ENCODE results near the gene POLR2B. TPM values are rescaled to one million over a fixed set of nuclear protein-coding genes. Genes with fewer than 3 reads are reported as not detected.

Gene POLR2B
- total RNA-seq, 1 experiment from 2014 or later: 77.1 TPM

GRCh38 chr4:56976283-56976836 is 2.3 kb upstream of the POLR2B start:
- H3K9me2 ChIP-seq (ENCODE audit: insufficient read depth): no peaks in the 10 kb centered on the region
- intact Hi-C loops (cut with micrococcal nuclease; ENCODE audit: unreplicated experiment): no loop called here
- ChIA-PET POLR2A (ENCODE audit: unreplicated experiment) (interaction anchor here (0.6 kb wide), 1 partner anchor 511 kb away, joined by 4 read pairs; no protein-coding TSS in a partner anchor), CTCF (no interaction called here)
- H3K9me3 ChIP-seq (ENCODE audit: insufficient read depth, low read depth): no peaks in the 10 kb centered on the region
- H2AFZ ChIP-seq: no peak overlapping the region; the same call in 1 of the 2 replicates
- peak overlapping the region; percentile 83 for H3K4me2 ChIP-seq
- H3K27me3 ChIP-seq (ENCODE audit: insufficient read depth, low read depth): no peaks in the 10 kb centered on the region
- H3K27ac ChIP-seq: no peak overlapping the region
- peak overlapping the region; percentile 91 for H3K4me3 ChIP-seq
- DNase-seq: no peak
- no TSS peak for BruUV-seq (replicated peaks)
- TF ChIP-seq, protein P1, sequence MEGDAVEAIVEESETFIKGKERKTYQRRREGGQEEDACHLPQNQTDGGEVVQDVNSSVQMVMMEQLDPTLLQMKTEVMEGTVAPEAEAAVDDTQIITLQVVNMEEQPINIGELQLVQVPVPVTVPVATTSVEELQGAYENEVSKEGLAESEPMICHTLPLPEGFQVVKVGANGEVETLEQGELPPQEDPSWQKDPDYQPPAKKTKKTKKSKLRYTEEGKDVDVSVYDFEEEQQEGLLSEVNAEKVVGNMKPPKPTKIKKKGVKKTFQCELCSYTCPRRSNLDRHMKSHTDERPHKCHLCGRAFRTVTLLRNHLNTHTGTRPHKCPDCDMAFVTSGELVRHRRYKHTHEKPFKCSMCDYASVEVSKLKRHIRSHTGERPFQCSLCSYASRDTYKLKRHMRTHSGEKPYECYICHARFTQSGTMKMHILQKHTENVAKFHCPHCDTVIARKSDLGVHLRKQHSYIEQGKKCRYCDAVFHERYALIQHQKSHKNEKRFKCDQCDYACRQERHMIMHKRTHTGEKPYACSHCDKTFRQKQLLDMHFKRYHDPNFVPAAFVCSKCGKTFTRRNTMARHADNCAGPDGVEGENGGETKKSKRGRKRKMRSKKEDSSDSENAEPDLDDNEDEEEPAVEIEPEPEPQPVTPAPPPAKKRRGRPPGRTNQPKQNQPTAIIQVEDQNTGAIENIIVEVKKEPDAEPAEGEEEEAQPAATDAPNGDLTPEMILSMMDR (conservative IDR thresholded peaks at IDR 0.05): no peak
- no peak for TF ChIP-seq EZH2 (IDR thresholded peaks at IDR 0.05; ENCODE audit: low read depth)
- H4K20me1 ChIP-seq (ENCODE audit: insufficient read depth): peaks cover 30% of the 10 kb centered on the region
- peaks cover 21% of the 10 kb centered on the region for H3K36me3 ChIP-seq (ENCODE audit: low read depth)
- peaks cover 11% of the 10 kb centered on the region for H3F3A ChIP-seq (ENCODE audit: insufficient read depth, low read depth)
- H3K4me1 ChIP-seq (replicated peaks; ENCODE audit: insufficient read depth): peaks cover 22% of the 10 kb centered on the region
- H3K79me2 ChIP-seq (ENCODE audit: low read depth): peaks cover 73% of the 10 kb centered on the region

DNA sequence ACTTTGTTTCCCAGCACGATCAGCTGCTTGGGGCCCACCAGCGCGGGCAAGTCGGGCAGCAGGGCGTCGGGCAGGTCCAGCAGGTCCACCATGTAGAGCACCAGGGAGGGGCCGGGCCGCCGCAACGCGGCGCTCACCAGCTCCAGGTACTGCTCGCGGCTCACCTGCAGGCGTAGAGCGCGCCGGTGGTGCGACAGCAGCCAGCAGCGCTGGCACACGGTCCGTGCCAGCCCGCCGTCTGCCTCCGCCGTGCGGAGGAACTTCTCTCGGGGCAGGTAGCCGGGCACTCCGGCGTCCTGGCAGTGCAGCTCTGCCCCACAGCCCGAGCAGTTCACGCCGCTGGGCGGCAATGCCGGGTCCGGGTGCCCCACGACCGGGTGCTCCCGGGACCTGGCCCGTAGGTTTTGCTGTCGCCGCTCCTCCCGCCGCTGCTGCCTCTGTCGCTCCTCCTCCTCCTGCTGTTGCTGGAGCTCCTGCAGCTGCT is 1.8 kb upstream of the POLR2B start:
- H3K9me3 ChIP-seq (ENCODE audit: insufficient read depth, low read depth): no peaks in the 10 kb centered on the region
- no TSS peak for BruUV-seq (replicated peaks)
- intact Hi-C loops (cut with micrococcal nuclease; ENCODE audit: unreplicated experiment): no loop called here
- H3K9me2 ChIP-seq (ENCODE audit: insufficient read depth): no peaks in the 10 kb centered on the region
- POLR2A ChIA-PET (ENCODE audit: unreplicated experiment): interaction anchor here (0.6 to 1.0 kb wide), 8 partner anchors 57 to 1705 kb away, joined by 3 to 5 read pairs (median 4); no protein-coding TSS in a partner anchor
- peak; percentile 62 to 64 for DNase-seq
- H3K27ac ChIP-seq: peak overlapping the region; percentile 84; the same call in 1 of the 2 replicates
- CTCF ChIA-PET: no interaction called here
- peak overlapping the region; percentile 91 for H3K4me3 ChIP-seq
- H3K4me2 ChIP-seq: peak overlapping the region; percentile 83
- H3F3A ChIP-seq (ENCODE audit: insufficient read depth, low read depth): peaks cover 11% of the 10 kb centered on the region
- TF ChIP-seq, protein P1 (conservative IDR thresholded peaks at IDR 0.05): no peak
- no peak for TF ChIP-seq EZH2 (IDR thresholded peaks at IDR 0.05; ENCODE audit: low read depth)
- H2AFZ ChIP-seq: peak overlapping the region; percentile 97
- H3K4me1 ChIP-seq (replicated peaks; ENCODE audit: insufficient read depth): peaks cover 25% of the 10 kb centered on the region
- H3K79me2 ChIP-seq (ENCODE audit: low read depth): peaks cover 78% of the 10 kb centered on the region
- H4K20me1 ChIP-seq (ENCODE audit: insufficient read depth): peaks cover 35% of the 10 kb centered on the region
- H3K27me3 ChIP-seq (ENCODE audit: insufficient read depth, low read depth): no peaks in the 10 kb centered on the region
- H3K36me3 ChIP-seq (ENCODE audit: low read depth): peaks cover 21% of the 10 kb centered on the region

GRCh38 chr4:56977321-56978012 is 1.2 kb upstream of the POLR2B start, which contains the start of gene NOA1:
Gene NOA1 (minus strand): TSS chr4:56977606. CDS start chr4:56977585, 21 bp downstream.
- peaks cover 84% of the 10 kb centered on the region for H3K79me2 ChIP-seq (ENCODE audit: low read depth)
- no peaks in the 10 kb centered on the region for H3K27me3 ChIP-seq (ENCODE audit: insufficient read depth, low read depth)
- H3F3A ChIP-seq (ENCODE audit: insufficient read depth, low read depth): peaks cover 11% of the 10 kb centered on the region
- H3K9me2 ChIP-seq (ENCODE audit: insufficient read depth): no peaks in the 10 kb centered on the region
- peaks cover 39% of the 10 kb centered on the region for H4K20me1 ChIP-seq (ENCODE audit: insufficient read depth)
- peak within 1 kb of the TSS; percentile 84 for H3K27ac ChIP-seq
- H2AFZ ChIP-seq: peak within 1 kb of the TSS; percentile 97
- H3K4me3 ChIP-seq: peak within 1 kb of the TSS; percentile 91
- intact Hi-C loops (cut with micrococcal nuclease; ENCODE audit: unreplicated experiment): no loop called here
- peaks cover 17% of the 10 kb centered on the region for H3K36me3 ChIP-seq (ENCODE audit: low read depth)
- peak within 1 kb of the TSS; percentile 83 for H3K4me2 ChIP-seq
- POLR2A ChIA-PET (ENCODE audit: unreplicated experiment): interaction anchor here (0.6 to 1.0 kb wide), 8 partner anchors 56 to 1704 kb away, joined by 3 to 5 read pairs (median 3); no protein-coding TSS in a partner anchor
- CTCF ChIA-PET: interaction anchor here (0.5 to 0.9 kb wide), 3 partner anchors 116 to 1621 kb away, joined by 3 to 14 read pairs (median 3); no protein-coding TSS in a partner anchor
- DNase-seq: peak; percentile 92 to 96
- H3K9me3 ChIP-seq (ENCODE audit: insufficient read depth, low read depth): no peaks in the 10 kb centered on the region
- peaks cover 25% of the 10 kb centered on the region for H3K4me1 ChIP-seq (replicated peaks; ENCODE audit: insufficient read depth)
- BruUV-seq (replicated peaks): no TSS peak
- no peak for TF ChIP-seq EZH2 (IDR thresholded peaks at IDR 0.05; ENCODE audit: low read depth)
- TF ChIP-seq, protein P1 (conservative IDR thresholded peaks at IDR 0.05): no peak

Data from PC-9 (cell line).